BLaER1 (cell line): Measurements from ENCODE around the gene CASKIN1.
A peak's percentile ranks its signal among the peaks of the same experiment; 100 is the strongest.

ENCODE experiments used
- H3K27ac ChIP-seq: shearing (Covaris generic); formaldehyde crosslinking; 2 replicates; pipeline ENCODE4 v1.8.1; 2022
- H3K27me3 ChIP-seq: shearing (Covaris generic); formaldehyde crosslinking; 2 replicates; pipeline ENCODE4 v1.8.1; 2022
- H3K36me3 ChIP-seq: shearing (Covaris generic); formaldehyde crosslinking; 2 replicates; pipeline ENCODE4 v1.8.1; 2022
- H3K4me1 ChIP-seq: shearing (Covaris generic); formaldehyde crosslinking; 2 replicates; pipeline ENCODE4 v1.8.1; 2022
- H3K4me2 ChIP-seq: shearing (Covaris generic); formaldehyde crosslinking; 2 replicates; pipeline ENCODE4 v1.8.1; 2022
- H3K4me3 ChIP-seq: shearing (Covaris generic); formaldehyde crosslinking; 2 replicates; pipeline ENCODE4 v1.8.1; 2022
- H3K9ac ChIP-seq: shearing (Covaris generic); formaldehyde crosslinking; 2 replicates; pipeline ENCODE4 v1.8.1; 2022
- H3K9me3 ChIP-seq: shearing (Covaris generic); formaldehyde crosslinking; 2 replicates; pipeline ENCODE4 v1.8.1; 2022
- H4K20me1 ChIP-seq: shearing (Covaris generic); formaldehyde crosslinking; 2 replicates; pipeline ENCODE4 v1.8.1; 2022
- Cebpa-rat ChIP-seq: shearing (Covaris generic); IDR thresholded peaks from 2 replicates; pipeline ENCODE4 v1.8.1; 2022

CASKIN1 gene

DNA sequence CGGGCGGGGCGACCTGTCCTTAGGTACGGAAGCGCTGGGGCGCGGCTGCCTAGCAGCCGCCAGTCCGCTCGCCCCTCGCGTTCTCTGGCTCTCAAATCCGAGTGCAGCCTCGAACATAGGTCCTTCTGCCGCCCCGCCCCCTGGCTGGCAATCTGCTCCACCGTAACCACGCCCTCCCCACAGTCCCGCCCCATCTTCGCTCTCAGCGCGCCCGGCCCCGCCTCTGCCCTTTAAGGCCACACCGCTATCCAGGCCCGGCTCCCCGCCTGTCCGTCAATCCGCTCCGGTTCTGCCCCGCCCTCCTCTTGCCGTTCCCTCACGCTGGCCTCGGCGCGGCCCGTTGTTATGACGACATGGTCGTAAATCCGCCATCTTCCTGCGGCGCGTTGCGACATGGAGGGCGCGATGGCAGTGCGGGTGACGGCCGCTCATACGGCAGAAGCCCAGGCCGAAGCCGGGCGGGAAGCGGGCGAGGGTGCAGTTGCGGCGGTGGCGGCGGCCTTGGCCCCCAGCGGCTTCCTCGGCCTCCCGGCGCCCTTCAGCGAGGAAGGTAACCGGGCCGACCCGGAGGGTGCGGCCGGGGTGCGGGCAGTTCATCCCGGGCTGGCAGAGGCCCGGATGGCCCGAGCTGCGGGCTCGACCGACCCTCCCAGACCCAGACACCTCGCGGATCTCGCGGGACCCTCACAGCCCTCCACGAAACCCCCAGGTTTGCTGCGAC, 27.0 kb upstream of the CASKIN1 start, which contains the start of gene E4F1:
E4F1 (plus strand) TSS at position 371 of the 721 bp plus-strand sequence; CDS start at position 394, 23 bp downstream.
- H3K4me1 ChIP-seq = peaks cover 31% of the 10 kb centered on the region
- TF ChIP-seq Cebpa-rat = peak; percentile 95
- peak within 1 kb of the TSS; percentile 89 for H3K4me2 ChIP-seq
- H3K9me3 ChIP-seq = no peaks in the 10 kb centered on the region
- peak within 1 kb of the TSS; percentile 84 for H3K4me3 ChIP-seq
- H3K27ac ChIP-seq = peak within 1 kb of the TSS; percentile 88
- no peaks in the 10 kb centered on the region for H3K27me3 ChIP-seq
- peaks cover 47% of the 10 kb centered on the region for H4K20me1 ChIP-seq
- H3K9ac ChIP-seq = peak within 1 kb of the TSS; percentile 93
- peaks cover 22% of the 10 kb centered on the region for H3K36me3 ChIP-seq

DNA sequence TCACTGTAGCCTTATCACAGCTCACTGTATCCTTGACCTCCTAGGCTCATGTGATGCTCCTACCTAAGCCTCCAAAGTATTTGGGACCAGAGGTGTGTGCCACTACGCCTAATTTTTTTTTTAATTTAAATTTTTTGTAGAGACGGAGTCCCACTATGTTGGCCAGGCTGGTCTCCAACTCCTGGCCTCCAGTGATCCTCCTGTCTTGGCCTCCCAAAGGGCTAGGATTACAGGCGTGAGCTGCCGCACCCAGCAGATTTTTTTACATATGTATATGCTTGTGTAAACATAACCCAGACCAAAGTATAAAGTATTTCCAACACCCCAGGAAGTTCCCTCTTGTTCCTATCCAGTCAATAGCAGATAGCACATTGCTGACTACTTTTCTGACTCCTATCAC, 19.9 kb upstream of the CASKIN1 start:
- Histone ChIP-seq H3K9me3 (no peaks in the 10 kb centered on the region), H3K27ac (no peak overlapping the region), H4K20me1 (peaks cover 23% of the 10 kb centered on the region), H3K36me3 (peaks cover 17% of the 10 kb centered on the region), H3K9ac (no peak overlapping the region), H3K4me1 (peaks cover 28% of the 10 kb centered on the region), H3K4me2 (peak overlapping the region; percentile 84; the same call in 1 of the 2 replicates), H3K4me3 (no peak overlapping the region), H3K27me3 (no peaks in the 10 kb centered on the region)
- TF ChIP-seq Cebpa-rat = no peak

DNA sequence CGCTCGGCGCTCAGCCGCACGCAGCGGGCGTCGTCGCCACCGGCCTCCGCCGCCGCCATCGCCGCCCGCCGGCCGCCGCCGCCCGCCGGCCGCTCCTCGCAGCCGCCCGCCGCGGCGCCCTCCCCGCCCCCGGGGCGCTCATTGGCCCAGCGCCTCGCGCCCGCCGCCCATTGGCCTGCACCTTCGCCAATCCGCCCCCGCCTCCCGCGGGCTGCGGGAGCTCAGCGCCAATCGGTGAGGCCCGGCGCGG, 18.2 kb upstream of the CASKIN1 start, which contains the start of gene PGP:
PGP (minus strand) TSS at position 122 of the 250 bp plus-strand sequence; CDS start at position 59, 63 bp downstream.
- Histone ChIP-seq H3K9me3 (no peaks in the 10 kb centered on the region), H3K4me1 (peaks cover 28% of the 10 kb centered on the region), H3K36me3 (peaks cover 33% of the 10 kb centered on the region), H3K9ac (peak within 1 kb of the TSS; percentile 85), H3K27me3 (no peaks in the 10 kb centered on the region), H4K20me1 (peaks cover 39% of the 10 kb centered on the region), H3K27ac (peak within 1 kb of the TSS; percentile 87), H3K4me2 (peak within 1 kb of the TSS; percentile 99), H3K4me3 (peak within 1 kb of the TSS; percentile 85)
- no peak for TF ChIP-seq Cebpa-rat

DNA sequence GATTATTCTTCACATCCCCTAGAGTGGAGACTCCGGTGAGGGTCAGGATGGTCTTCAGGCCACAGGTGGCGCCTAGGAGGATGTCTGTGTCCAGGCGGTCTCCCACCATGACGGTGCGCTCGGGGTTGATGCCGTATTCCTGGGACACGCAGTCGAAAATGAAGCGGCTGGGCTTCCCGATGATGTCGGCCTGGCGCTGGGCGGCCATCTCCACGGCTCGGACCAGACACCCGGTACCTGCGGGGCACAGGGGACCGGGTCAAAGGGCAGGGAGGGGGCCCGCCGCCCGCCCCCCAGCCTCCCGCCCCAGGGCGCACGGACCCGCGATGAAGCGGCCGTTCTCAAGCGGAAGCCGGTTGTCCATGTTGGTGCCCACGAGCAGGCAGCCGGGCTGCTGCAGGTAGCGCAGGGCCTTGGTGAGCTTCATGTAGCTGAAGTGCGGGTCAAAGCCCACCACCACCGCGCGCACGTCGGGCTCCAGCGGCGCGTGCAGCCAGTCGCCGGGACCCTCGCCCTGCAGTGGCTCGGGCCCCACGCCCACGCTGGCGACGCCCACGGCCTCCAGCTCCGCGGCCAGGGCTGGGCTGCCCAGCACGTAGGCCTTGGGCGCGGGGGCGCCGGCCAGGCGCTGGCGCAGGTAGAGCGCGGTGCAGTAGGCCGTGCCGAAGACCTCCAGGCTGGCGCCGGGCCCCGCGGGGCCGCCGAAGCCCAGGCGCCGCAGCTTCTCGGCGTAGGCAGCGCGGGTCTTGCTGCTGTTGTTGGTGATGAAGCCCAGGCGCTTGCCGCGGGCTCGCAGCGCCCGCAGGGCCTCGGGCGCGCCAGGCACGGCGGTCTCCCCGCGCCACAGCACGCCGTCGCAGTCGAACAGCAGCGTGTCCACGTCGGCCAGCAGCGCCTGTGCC, 17.7 kb upstream of the CASKIN1 start:
- Histone ChIP-seq H3K36me3 (peaks cover 39% of the 10 kb centered on the region), H3K4me2 (peak overlapping the region; percentile 99), H3K27me3 (no peaks in the 10 kb centered on the region), H3K9ac (peak overlapping the region; percentile 85), H3K4me3 (peak overlapping the region; percentile 85), H3K9me3 (no peaks in the 10 kb centered on the region), H3K27ac (peak overlapping the region; percentile 78), H3K4me1 (peaks cover 28% of the 10 kb centered on the region), H4K20me1 (peaks cover 45% of the 10 kb centered on the region)
- TF ChIP-seq Cebpa-rat = no peak

DNA sequence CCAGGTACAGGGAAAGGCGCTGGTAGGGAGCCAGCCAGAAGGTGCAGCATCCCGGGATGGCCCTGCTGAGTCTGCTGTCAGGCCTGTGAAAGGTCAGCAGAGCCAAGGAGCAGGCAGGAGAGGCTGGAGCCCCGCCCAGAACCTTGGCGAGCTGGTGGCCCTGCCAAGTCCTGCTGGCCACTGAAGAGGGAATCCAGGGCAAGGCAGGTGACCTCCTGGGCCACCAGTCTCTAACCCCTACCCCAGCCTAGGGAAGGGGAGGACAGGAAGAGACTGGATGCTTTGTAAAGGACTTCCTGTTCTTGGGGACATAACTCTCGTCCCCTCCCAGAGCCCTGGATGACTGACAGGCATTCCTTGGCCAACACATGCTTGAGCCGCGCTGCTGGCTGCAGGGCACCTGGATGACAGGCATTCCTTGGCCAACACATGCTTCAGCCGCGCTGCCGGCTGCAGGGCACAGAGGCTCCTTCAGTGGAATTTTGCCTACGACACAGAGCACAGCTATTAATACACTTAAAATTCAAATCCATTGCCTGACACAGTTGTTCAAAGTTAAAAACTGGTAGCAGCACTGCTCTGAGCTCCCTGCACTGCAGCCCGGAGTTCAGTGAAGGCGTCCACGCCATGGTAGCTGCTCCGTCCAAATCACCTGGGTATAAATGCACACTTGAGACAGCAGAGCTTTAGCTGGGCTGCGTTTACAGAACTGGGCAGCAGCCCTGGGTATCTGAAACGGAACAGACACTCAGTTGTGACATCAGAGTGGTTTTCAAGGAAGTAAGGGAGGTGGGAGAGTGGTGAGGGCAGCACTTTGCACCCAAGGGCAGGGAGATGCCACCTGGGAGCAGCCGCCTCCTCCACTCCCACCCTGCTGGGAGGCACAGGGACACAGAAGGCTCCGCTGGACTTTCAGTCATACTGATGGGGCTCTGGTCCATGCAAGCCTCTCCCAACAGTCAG, 16.2 kb upstream of the CASKIN1 start:
- H3K4me2 ChIP-seq = peak overlapping the region; percentile 99
- peak overlapping the region; percentile 85 for H3K4me3 ChIP-seq
- H3K4me1 ChIP-seq = peaks cover 28% of the 10 kb centered on the region
- H3K27me3 ChIP-seq = no peaks in the 10 kb centered on the region
- peak overlapping the region; percentile 85 for H3K9ac ChIP-seq
- H3K9me3 ChIP-seq = no peaks in the 10 kb centered on the region
- peaks cover 47% of the 10 kb centered on the region for H4K20me1 ChIP-seq
- peaks cover 53% of the 10 kb centered on the region for H3K36me3 ChIP-seq
- no peak overlapping the region for H3K27ac ChIP-seq
- no peak for TF ChIP-seq Cebpa-rat

DNA sequence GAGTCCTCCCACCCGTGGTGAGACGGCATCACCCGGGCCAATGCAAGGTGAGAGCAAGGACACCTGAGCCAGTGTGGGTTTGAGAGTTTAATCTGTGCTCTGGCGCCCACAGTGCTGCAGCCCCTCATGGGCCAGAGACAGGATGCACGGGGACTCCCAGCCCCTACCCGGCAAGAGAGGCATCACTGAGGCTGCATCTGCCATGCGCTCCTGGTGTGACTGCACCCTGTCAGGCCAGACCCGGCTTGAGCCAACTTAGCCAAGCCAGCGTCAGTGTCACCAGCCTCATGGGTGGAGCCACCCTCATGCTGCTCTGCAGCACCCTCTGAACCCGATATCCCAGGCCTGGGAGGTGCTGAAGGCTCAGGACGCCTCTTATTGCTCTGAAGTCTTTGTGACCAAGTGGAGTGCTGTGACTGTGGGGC, 15.5 kb upstream of the CASKIN1 start:
- H3K27ac ChIP-seq = no peak overlapping the region
- peaks cover 47% of the 10 kb centered on the region for H4K20me1 ChIP-seq
- no peak overlapping the region for H3K4me3 ChIP-seq
- no peak for TF ChIP-seq Cebpa-rat
- peak overlapping the region; percentile 85; the same call in 1 of the 2 replicates for H3K9ac ChIP-seq
- peaks cover 60% of the 10 kb centered on the region for H3K36me3 ChIP-seq
- H3K4me1 ChIP-seq = peaks cover 32% of the 10 kb centered on the region
- peak overlapping the region; percentile 99 for H3K4me2 ChIP-seq
- no peaks in the 10 kb centered on the region for H3K27me3 ChIP-seq
- H3K9me3 ChIP-seq = no peaks in the 10 kb centered on the region

DNA sequence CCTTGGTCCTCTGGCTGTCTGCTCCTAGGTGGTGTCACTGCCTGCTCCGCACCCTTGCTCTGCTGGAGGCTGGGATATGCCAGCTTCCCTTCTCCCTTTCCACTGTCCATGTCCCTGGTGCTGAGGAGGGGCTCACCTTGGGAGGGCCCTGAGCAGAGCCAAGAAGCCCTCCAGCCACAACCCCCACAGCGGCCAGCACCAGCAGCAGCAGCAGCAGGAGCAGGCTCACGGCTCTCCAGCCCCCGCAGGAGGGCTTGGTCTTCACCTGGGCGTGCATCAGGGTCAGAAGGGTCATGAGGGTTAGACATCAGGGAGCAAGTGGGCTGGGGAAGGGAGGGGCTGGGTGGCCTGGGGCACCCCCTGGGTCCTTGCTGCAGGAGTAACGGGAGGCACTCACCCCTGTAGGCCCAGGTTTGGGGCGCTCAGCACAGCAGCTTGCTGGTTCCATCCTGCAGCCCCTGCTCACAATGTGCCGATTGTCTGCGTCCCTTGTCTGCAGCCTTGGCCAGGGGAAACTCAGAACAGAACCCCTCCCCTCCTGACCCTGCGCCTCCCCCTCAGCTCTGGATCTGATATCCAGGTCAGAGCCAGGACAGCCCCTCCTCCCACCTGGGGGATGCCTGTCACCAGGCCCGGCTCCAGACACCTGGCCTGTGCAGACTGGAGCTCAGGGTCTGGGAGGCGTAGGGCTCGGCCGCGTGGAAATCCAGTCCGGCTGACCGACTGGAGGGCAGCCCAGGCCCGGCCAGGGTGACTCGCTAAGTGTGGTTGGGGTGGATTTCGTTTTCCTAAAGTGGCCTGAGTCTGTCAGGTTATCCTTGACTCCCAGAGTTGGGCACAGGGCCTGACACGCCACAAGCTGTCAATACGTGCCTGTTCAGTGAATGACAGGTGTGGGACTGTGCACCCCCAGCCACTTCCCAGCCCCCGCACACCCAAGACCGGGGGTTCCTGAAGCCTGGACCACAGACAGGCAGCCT, 14.3 kb upstream of the CASKIN1 start, which contains the start of gene BRICD5:
BRICD5 (minus strand) TSS at position 478 of the 980 bp plus-strand sequence; CDS start at position 448, 30 bp downstream.
- no peaks in the 10 kb centered on the region for H3K9me3 ChIP-seq
- no peak within 1 kb of the TSS for H3K27ac ChIP-seq
- 0 out of 2 replicates have a peak within 1 kb of the TSS, but pooled peaks have one; percentile 85 for H3K9ac ChIP-seq
- no peak within 1 kb of the TSS for H3K4me2 ChIP-seq
- peaks cover 38% of the 10 kb centered on the region for H3K4me1 ChIP-seq
- H3K36me3 ChIP-seq = peaks cover 63% of the 10 kb centered on the region
- peaks cover 47% of the 10 kb centered on the region for H4K20me1 ChIP-seq
- TF ChIP-seq Cebpa-rat = no peak
- no peaks in the 10 kb centered on the region for H3K27me3 ChIP-seq
- no peak within 1 kb of the TSS for H3K4me3 ChIP-seq

DNA sequence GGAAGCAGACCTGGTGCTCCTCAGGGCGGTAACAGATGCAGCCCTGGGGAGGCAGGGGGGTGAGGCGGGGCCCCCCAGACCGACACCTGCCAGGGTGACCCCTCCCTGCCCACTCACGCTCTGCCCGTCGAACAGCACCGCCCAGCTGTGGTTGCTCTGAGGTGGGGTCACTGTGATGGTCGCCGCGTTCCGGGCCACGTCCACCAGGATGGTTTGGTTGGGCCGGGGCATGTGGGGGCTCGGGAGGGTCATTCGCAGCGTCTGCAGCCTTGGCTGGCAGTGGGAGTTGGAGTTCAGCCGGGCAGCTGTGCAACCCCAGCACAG, 13.6 kb upstream of the CASKIN1 start:
- Histone ChIP-seq H3K9me3 (no peaks in the 10 kb centered on the region), H3K9ac (no peak overlapping the region), H3K4me3 (no peak overlapping the region), H4K20me1 (peaks cover 47% of the 10 kb centered on the region), H3K4me2 (no peak overlapping the region), H3K27ac (no peak overlapping the region), H3K36me3 (peaks cover 63% of the 10 kb centered on the region), H3K4me1 (peaks cover 36% of the 10 kb centered on the region), H3K27me3 (no peaks in the 10 kb centered on the region)
- TF ChIP-seq Cebpa-rat = no peak
